GM23338 (cell line): ENCODE data around the gene PRKCH. TPM values are rescaled to one million over a fixed set of nuclear protein-coding genes. Genes with fewer than 3 reads are reported as not detected.

Experiments
- ATAC-seq: fragments of 200-7000 bp; cut with Tn5 transposase; 3 replicates; pipeline ENCODE4 v1.9.1; 2020
- DNase-seq: peaks from one replicate; pipeline ENCODE4 v3.0.0-alpha.2; 2015; ENCODE audit warnings: low spot score
- H2AFZ ChIP-seq: fragments of 200-600 bp; sonication (generic); 2 replicates; pipeline ENCODE4 v1.8.0; 2016; ENCODE audit warnings: antibody characterized with exemption, mild to moderate bottlenecking, moderate library complexity
- H3F3A ChIP-seq: fragments of 200-600 bp; sonication (generic); replicated peaks from 2 replicates; pipeline ENCODE4 v1.8.0; 2017; ENCODE audit warnings: antibody characterized with exemption, mixed run types, low read depth
- H3K27ac ChIP-seq: fragments of 200-600 bp; sonication (generic); 2 replicates; pipeline ENCODE4 v1.6.1; 2016; ENCODE audit warnings: low read depth
- H3K27me3 ChIP-seq: fragments of 200-600 bp; sonication (generic); 2 replicates; pipeline ENCODE4 v1.8.0; 2016; ENCODE audit warnings: mild to moderate bottlenecking, mixed run types, moderate library complexity; ENCODE audit not compliant: insufficient read depth
- H3K36me3 ChIP-seq: fragments of 200-600 bp; sonication (generic); 2 replicates; pipeline ENCODE4 v1.8.0; 2016; ENCODE audit warnings: mild to moderate bottlenecking; ENCODE audit not compliant: insufficient read depth
- H3K4me1 ChIP-seq: fragments of 200-600 bp; sonication (generic); 2 replicates; pipeline ENCODE4 v1.8.0; 2016; ENCODE audit warnings: mild to moderate bottlenecking, moderate library complexity; ENCODE audit not compliant: insufficient read depth
- H3K4me2 ChIP-seq: fragments of 200-600 bp; sonication (generic); 2 replicates; pipeline ENCODE4 v1.7.1; 2017; ENCODE audit warnings: mixed run types
- H3K4me3 ChIP-seq: fragments of 200-600 bp; sonication (generic); 2 replicates; pipeline ENCODE4 v1.6.1; 2016; ENCODE audit warnings: mixed run types
- H3K79me2 ChIP-seq: fragments of 200-600 bp; sonication (generic); replicated peaks from 2 replicates; pipeline ENCODE4 v1.8.0; 2017; ENCODE audit warnings: mild to moderate bottlenecking; ENCODE audit not compliant: insufficient read depth
- H3K9me2 ChIP-seq: fragments of 200-600 bp; sonication (generic); 2 replicates; pipeline ENCODE4 v1.8.0; 2017; ENCODE audit not compliant: insufficient read depth
- H4K20me1 ChIP-seq: fragments of 200-600 bp; sonication (generic); replicated peaks from 2 replicates; pipeline ENCODE4 v1.8.0; 2017; ENCODE audit warnings: mild to moderate bottlenecking; ENCODE audit not compliant: insufficient read depth
- H3K27ac Mint-ChIP-seq: 2 replicates; pipeline ENCODE4 v1.8.0; 2020; ENCODE audit warnings: inconsistent platforms, mild to moderate bottlenecking, moderate library complexity, mixed read lengths
- H3K27me3 Mint-ChIP-seq: 3 replicates; pipeline ENCODE4 v1.8.0; 2022; ENCODE audit warnings: low read depth, mild to moderate bottlenecking, moderate library complexity, mixed read lengths, inconsistent platforms; ENCODE audit not compliant: insufficient read depth, poor library complexity
- H3K36me3 Mint-ChIP-seq: 3 replicates; pipeline ENCODE4 v1.8.0; 2021; ENCODE audit warnings: low read depth, mild to moderate bottlenecking, inconsistent platforms, moderate library complexity, mixed read lengths
- H3K4me1 Mint-ChIP-seq: 3 replicates; pipeline ENCODE4 v1.8.0; 2020; ENCODE audit warnings: mild to moderate bottlenecking, inconsistent platforms, mixed read lengths
- H3K4me3 Mint-ChIP-seq: 3 replicates; pipeline ENCODE4 v1.8.0; 2021; ENCODE audit warnings: moderate library complexity, mild to moderate bottlenecking, inconsistent platforms, mixed read lengths
- H3K9me3 Mint-ChIP-seq: 3 replicates; pipeline ENCODE4 v1.8.0; 2020; ENCODE audit warnings: moderate library complexity, mild to moderate bottlenecking, inconsistent platforms, mixed read lengths
- CTCF ChIP-seq, 2 experiments: fragments of 200-600 bp in 1 of 2; sonication (generic) in 1 of 2; conservative IDR thresholded peaks; 2 replicates each; pipeline versions ENCODE4 v1.5.1 to v1.6.1; 2016 to 2017; ENCODE audit warnings: antibody characterized with exemption in 2 of 2, low read depth in 2 of 2, mild to moderate bottlenecking in 2 of 2, moderate library complexity in 1 of 2
- ETS1 ChIP-seq: IDR thresholded peaks from 2 replicates; pipeline ENCODE4 v1.6.1; 2016; ENCODE audit warnings: antibody characterized with exemption
- EZH2 ChIP-seq: fragments of 200-600 bp; sonication (generic); IDR thresholded peaks from one replicate; pipeline ENCODE4 v1.8.0; 2017; ENCODE audit warnings: antibody characterized with exemption, mild to moderate bottlenecking, low read depth; ENCODE audit not compliant: unreplicated experiment
- EZH2phosphoT487 ChIP-seq: fragments of 200-600 bp; sonication (generic); IDR thresholded peaks from one replicate; pipeline ENCODE4 v1.8.1; 2018; ENCODE audit warnings: antibody characterized with exemption; ENCODE audit not compliant: unreplicated experiment
- POLR2AphosphoS5 ChIP-seq: IDR thresholded peaks from 2 replicates; pipeline ENCODE4 v1.6.1; 2016; ENCODE audit warnings: antibody characterized with exemption, low read depth
- REST ChIP-seq: IDR thresholded peaks from one replicate; pipeline ENCODE4 v1.6.1; 2018; ENCODE audit warnings: antibody characterized with exemption; ENCODE audit not compliant: unreplicated experiment
- STAT1 ChIP-seq: IDR thresholded peaks from one replicate; pipeline ENCODE4 v1.6.1; 2016; ENCODE audit warnings: antibody characterized with exemption; ENCODE audit not compliant: unreplicated experiment
- ZNF114 ChIP-seq: fragments of 250-450 bp; sonication (Bioruptor Pico); IDR thresholded peaks from 2 replicates; pipeline ENCODE4 v1.5.0; 2020; ENCODE audit warnings: mild to moderate bottlenecking, moderate library complexity
- ZNF331 ChIP-seq: fragments of 250-450 bp; sonication (Bioruptor Pico); IDR thresholded peaks from 2 replicates; pipeline ENCODE4 v1.5.0; 2020; ENCODE audit warnings: low read depth, mild to moderate bottlenecking, moderate library complexity
- polyA plus RNA-seq: library from polyadenylated mRNA; unstranded; fragments of >200 nt; fragmentation: Nextera tagmentation; extraction: Ambion mirVana; gene quantifications from 2 replicates; pipeline ENCODE4 v1.2.1, GENCODE V29; 2016
- total RNA-seq: library from RNA; depleted of rRNA; stranded (reverse); fragments of >200 nt; shearing (Covaris generic); gene quantifications from 2 replicates; pipeline ENCODE4 v1.2.3, GENCODE V29; 2014

PRKCH gene
- total and polyA plus RNA-seq, 2 experiments from 2014 or later: 5.4 to 10.1 TPM

GRCh38 chr14:61472011-61472672 is 150.8 kb downstream of the PRKCH start (continued):
- TF ChIP-seq REST (no peak), CTCF (conservative IDR thresholded peaks at IDR 0.05; ENCODE audit: low read depth in 2 of 2) (no peak), ETS1 (no peak), EZH2phosphoT487 (no peak), POLR2AphosphoS5 (no peak), ZNF114 (CRISPR knock-in tag) (no peak)

GRCh38 chr14:61472801-61473376 is 151.5 kb downstream of the PRKCH start:
- H3K79me2 ChIP-seq: no peaks in the 10 kb centered on the region
- H3K9me3 Mint-ChIP-seq: no peaks in the 10 kb centered on the region
- peaks cover 40% of the 10 kb centered on the region for H3K4me1 ChIP-seq
- H3K27me3 Mint-ChIP-seq: no peaks in the 10 kb centered on the region
- H3K27ac Mint-ChIP-seq: no peak overlapping the region
- no peaks in the 10 kb centered on the region for H3K9me2 ChIP-seq
- no peak overlapping the region for H2AFZ ChIP-seq
- no peaks in the 10 kb centered on the region for H3K27me3 ChIP-seq
- H3K36me3 Mint-ChIP-seq: no peaks in the 10 kb centered on the region
- H3K4me1 Mint-ChIP-seq: peaks cover 40% of the 10 kb centered on the region
- H3F3A ChIP-seq: no peaks in the 10 kb centered on the region
- H4K20me1 ChIP-seq: no peaks in the 10 kb centered on the region
- no peak overlapping the region for H3K4me2 ChIP-seq
- no peak overlapping the region for H3K27ac ChIP-seq
- H3K4me3 ChIP-seq: no peak overlapping the region
- ATAC-seq (no peak), DNase-seq (no peak)
- H3K36me3 ChIP-seq: no peaks in the 10 kb centered on the region
- no peak overlapping the region for H3K4me3 Mint-ChIP-seq
- TF ChIP-seq CTCF (conservative IDR thresholded peaks at IDR 0.05; ENCODE audit: low read depth in 2 of 2) (no peak), STAT1 (no peak), ZNF331 (no peak), POLR2AphosphoS5 (no peak), REST (no peak), EZH2phosphoT487 (no peak), EZH2 (no peak)
